Measurements from ENCODE around the gene SPG7. TPM values are rescaled to one million over a fixed set of nuclear protein-coding genes. Genes with fewer than 3 reads are reported as not detected.

SPG7 gene
- total and polyA plus RNA-seq, 4 donors: 81.4 to 150 (median 113) TPM

DNA sequence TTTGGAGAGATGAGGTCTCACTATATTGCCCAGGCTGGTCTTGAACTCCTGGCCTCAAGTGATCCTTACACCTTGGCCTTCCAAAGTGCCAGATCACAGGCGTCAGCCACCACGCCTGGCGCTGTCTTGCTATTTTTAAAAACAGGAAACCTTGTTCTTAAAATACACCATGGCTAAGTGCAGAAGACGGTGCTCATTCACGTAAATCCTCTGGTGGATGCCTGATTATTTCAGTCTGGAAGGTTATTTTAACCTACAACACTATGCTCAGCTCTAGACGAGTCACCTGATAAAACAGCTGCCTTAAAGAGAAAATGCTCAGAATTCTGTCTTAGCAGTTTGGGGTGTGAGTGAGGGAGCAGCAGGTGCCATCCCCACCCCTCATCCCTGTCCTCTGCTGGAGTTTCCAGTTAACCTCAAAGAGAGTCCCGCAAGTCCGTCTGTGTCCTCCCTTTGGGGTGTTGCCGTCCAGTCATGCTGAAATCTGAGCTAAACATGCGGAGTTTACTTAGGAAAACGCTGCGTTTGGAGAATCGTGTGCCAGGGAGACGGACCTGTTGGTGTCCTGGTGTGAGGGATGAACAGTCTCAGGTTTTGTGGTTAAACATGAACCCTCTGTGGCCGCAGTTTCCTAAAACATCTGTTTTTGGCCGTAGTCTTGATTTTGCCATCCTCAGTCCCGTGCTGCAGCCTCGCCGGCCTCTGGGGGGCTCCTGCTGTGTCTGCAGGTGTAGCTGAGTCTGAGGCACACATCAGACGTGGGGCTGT, 17.1 kb downstream of the SPG7 start:
- Histone ChIP-seq H3K4me3 (ENCODE audit: low read depth, low read length) (no peak overlapping the region), H3K4me1 (ENCODE audit: control insufficient read depth, insufficient read depth, low read length) (peaks cover 2% of the 10 kb centered on the region), H3K9me3 (ENCODE audit: control insufficient read depth, insufficient read depth, low read length) (no peaks in the 10 kb centered on the region), H3K27me3 (ENCODE audit: control insufficient read depth, insufficient read depth, low read length) (no peaks in the 10 kb centered on the region), H3K27ac (ENCODE audit: low read depth, low read length) (no peak overlapping the region), H3K36me3 (ENCODE audit: control insufficient read depth, insufficient read depth, low read length) (peaks cover 94% of the 10 kb centered on the region)
- 76% methylated on average over 15 of the region's 20 CpGs for WGBS (ENCODE audit: insufficient coverage)
- no peak for DNase-seq (ENCODE audit: low read depth in 4 of 6, low spot score in 6 of 6)

DNA sequence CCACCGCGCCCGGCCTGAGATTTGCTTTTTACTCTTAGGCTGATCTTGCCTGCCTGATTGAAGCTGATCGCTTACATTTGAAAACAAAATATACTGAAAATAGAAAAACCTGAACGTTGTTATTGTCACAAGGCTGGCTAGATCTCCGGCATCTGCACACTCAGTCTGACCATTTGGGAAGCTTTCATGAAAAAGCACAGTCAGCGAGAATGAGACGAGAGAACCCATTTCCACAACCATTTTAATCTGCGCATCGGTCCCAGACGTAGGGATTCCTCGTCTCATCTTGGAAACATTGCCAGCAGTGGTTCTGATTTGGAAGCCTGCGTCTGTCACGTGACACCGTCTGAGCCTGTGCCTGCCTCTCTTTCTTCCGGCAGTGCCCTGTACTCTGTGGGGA, 20.9 kb downstream of the SPG7 start:
- no peaks in the 10 kb centered on the region for H3K9me3 ChIP-seq (ENCODE audit: control insufficient read depth, insufficient read depth, low read length)
- no peak for DNase-seq (ENCODE audit: low read depth in 4 of 6, low spot score in 6 of 6)
- H3K27ac ChIP-seq (ENCODE audit: low read depth, low read length): no peak overlapping the region
- H3K4me3 ChIP-seq (ENCODE audit: low read depth, low read length): no peak overlapping the region
- no peaks in the 10 kb centered on the region for H3K27me3 ChIP-seq (ENCODE audit: control insufficient read depth, insufficient read depth, low read length)
- H3K36me3 ChIP-seq (ENCODE audit: control insufficient read depth, insufficient read depth, low read length): peaks cover 99% of the 10 kb centered on the region
- H3K4me1 ChIP-seq (ENCODE audit: control insufficient read depth, insufficient read depth, low read length): peaks cover 5% of the 10 kb centered on the region
- WGBS (ENCODE audit: insufficient coverage): 93% methylated on average over 14 of the region's 16 CpGs

DNA sequence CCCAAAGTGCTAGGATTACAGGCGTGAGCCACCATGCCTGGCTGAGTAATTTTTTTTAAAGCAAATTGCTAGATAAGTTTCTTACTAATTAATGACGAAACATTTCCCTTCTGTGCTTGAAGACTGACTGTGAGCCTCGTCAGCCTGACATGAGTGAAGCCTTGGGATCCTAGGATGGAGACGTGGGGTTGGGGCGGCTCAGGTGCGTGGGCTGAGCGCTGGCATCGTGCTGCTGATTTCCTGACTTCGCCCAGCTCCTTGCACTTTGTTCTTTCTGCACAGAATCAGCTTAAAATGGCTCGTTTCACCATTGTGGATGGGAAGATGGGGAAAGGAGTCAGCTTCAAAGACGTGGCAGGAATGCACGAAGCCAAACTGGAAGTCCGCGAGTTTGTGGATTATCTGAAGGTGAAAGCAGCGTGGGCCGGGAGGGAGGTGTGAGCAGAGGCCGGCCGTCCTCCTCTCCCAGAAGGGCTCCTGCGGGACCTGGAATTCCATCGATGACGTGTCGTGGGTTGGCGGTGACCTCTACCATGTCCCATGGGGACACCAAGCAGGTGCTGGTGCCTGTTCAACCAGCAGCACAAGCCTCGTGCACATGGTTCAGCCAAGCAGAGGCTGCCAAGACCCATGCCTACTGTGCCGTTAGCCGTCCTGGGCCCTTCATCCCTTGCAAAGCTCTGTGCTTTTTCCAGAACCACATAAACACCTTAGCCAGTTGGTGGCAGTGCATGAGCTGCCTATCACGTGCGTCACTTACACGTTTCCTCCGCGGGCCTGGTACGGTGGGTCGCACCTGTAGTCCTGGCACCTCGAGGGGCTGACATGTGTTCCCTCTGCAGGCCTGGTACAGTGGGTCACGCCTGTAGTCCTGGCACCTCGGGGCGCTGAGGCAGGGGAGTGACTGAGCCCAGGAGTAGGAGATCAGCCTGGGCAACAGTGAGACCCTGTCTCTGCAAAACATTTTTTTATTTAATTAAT, 22.5 kb downstream of the SPG7 start:
- Histone ChIP-seq H3K27ac (ENCODE audit: low read depth, low read length) (no peak overlapping the region), H3K9me3 (ENCODE audit: control insufficient read depth, insufficient read depth, low read length) (no peaks in the 10 kb centered on the region), H3K4me1 (ENCODE audit: control insufficient read depth, insufficient read depth, low read length) (peaks cover 4% of the 10 kb centered on the region), H3K27me3 (ENCODE audit: control insufficient read depth, insufficient read depth, low read length) (no peaks in the 10 kb centered on the region), H3K36me3 (ENCODE audit: control insufficient read depth, insufficient read depth, low read length) (peaks cover 98% of the 10 kb centered on the region), H3K4me3 (ENCODE audit: low read depth, low read length) (no peak overlapping the region)
- WGBS (ENCODE audit: insufficient coverage): 95% methylated on average over 36 of the region's 37 CpGs
- DNase-seq (ENCODE audit: low read depth in 4 of 6, low spot score in 6 of 6): no peak

DNA sequence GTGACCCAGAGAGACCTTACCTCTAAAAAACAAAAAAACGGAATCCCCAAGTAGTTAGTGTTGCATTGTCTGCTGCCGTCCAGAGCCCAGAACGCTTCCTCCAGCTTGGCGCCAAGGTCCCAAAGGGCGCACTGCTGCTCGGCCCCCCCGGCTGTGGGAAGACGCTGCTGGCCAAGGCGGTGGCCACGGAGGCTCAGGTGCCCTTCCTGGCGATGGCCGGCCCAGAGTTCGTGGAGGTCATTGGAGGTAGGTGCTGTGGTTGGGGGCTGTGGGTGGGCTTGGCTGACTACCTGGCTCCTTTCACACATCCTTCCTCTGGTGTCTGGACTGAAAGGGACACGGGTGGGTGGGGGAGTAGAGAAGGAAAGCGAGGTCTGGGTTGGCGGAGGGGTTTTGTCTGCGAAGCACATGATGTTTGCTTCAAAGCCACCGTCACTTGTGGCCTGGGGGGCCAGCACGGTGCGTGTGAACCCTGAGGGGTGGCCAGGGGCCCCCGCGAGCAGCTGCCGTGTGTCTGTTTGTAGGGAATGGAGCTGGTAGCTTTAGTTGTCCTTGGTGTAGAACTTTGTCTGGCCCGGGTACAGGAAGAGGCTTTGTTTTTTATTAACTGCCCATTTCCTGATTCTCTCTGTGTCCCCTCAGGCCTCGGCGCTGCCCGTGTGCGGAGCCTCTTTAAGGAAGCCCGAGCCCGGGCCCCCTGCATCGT, 23.8 kb downstream of the SPG7 start:
- peaks cover 97% of the 10 kb centered on the region for H3K36me3 ChIP-seq (ENCODE audit: control insufficient read depth, insufficient read depth, low read length)
- H3K4me1 ChIP-seq (ENCODE audit: control insufficient read depth, insufficient read depth, low read length): peaks cover 15% of the 10 kb centered on the region
- H3K27ac ChIP-seq (ENCODE audit: low read depth, low read length): no peak overlapping the region
- H3K4me3 ChIP-seq (ENCODE audit: low read depth, low read length): no peak overlapping the region
- H3K27me3 ChIP-seq (ENCODE audit: control insufficient read depth, insufficient read depth, low read length): no peaks in the 10 kb centered on the region
- no peak for DNase-seq (ENCODE audit: low read depth in 4 of 6, low spot score in 6 of 6)
- no peaks in the 10 kb centered on the region for H3K9me3 ChIP-seq (ENCODE audit: control insufficient read depth, insufficient read depth, low read length)
- 88% methylated on average over 24 of the region's 31 CpGs for WGBS (ENCODE audit: insufficient coverage)

DNA sequence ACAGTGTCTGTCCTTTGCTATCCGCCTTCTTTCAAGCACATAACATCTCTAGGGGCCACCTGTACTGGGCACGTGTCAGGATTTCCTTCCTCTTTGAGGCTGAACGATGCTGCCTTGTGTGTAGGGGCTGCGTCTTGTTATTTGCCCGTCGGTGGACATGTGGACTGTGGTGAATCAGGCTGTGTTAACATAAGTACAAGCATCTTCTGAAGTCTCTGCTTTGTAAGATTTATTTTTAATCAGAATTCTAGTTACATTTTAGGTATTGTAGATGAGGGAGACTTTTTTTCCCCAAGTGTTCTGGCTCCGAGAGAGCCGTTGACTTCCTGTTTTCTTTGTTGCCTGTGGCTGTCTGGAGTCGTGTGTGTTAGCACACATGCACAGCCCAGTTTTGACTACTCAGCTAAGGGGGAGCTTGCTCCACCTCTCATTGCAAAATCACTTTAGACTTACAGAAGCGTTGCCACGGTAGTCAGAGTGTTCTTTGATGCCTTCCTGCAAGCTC, 26.1 kb downstream of the SPG7 start:
- H3K36me3 ChIP-seq (ENCODE audit: control insufficient read depth, insufficient read depth, low read length): peaks cover 95% of the 10 kb centered on the region
- WGBS (ENCODE audit: insufficient coverage): 90% methylated on average over 6 of the region's 11 CpGs
- peak in 1 of 6 donors; percentile 16 for DNase-seq (ENCODE audit: low read depth in 4 of 6, low spot score in 6 of 6)

DNA sequence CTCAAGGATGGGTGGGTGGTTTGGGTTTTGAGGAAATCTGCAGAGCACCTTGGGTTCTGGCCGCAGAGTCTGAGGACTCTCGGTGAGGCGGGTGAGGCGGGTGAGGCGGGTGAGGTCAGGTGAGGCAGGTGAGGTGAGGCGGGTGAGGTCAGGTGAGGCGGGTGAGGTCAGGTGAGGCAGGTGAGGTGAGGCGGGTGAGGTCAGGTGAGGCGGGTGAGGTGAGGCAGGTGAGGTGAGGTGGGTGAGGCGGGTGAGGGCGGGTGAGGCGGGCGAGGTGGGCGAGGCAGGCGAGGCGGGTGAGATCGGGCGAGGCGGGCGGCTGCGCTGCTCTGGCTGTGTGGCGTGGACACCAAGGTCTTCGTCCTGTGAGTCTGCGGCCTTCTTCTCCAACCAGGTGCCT, 28.2 kb downstream of the SPG7 start:
- peak overlapping the region; percentile 68 for H3K27ac ChIP-seq (ENCODE audit: low read depth, low read length)
- 97% methylated on average over 17 of the region's 24 CpGs for WGBS (ENCODE audit: insufficient coverage)

More for the DNA sequence above, 26.1 kb downstream of the SPG7 start:
- Histone ChIP-seq H3K27ac (ENCODE audit: low read depth, low read length) (no peak overlapping the region), H3K4me3 (ENCODE audit: low read depth, low read length) (no peak overlapping the region), H3K4me1 (ENCODE audit: control insufficient read depth, insufficient read depth, low read length) (peaks cover 29% of the 10 kb centered on the region), H3K9me3 (ENCODE audit: control insufficient read depth, insufficient read depth, low read length) (no peaks in the 10 kb centered on the region), H3K27me3 (ENCODE audit: control insufficient read depth, insufficient read depth, low read length) (no peaks in the 10 kb centered on the region)

DNA sequence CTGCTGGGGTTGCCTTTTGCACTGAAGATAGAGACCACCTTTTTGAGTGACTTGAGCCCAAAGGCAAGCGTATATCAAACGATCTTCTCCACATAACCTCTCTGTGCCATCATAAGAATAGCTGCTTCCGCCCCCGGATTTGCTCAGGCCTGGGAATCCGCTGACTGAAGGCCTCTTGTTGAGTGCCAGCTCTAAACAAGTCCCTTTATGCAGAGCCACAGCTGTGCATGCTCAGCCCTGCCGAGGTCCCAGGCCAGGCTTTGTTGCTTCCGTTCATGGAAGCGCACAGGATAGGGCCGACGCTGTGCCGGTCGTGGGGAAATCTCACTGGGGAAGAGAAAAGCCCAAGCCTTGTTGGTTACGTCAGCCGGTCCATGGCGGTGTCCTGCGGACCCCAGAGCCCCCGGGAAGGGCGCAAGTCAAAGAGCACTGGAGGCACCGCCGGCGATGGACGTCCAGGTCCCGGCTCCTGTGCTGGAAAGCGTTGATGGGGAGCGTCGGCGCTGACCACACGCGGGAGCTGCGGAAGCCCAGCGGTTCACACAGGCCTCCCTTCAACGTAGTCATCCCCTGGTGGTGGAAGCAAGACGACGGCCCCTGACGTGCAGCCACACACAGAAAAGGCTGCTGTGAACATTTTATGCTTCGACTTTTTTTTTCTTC, 28.8 kb downstream of the SPG7 start:
- peak in 2 of 6 donors; percentile 37 to 69 for DNase-seq (ENCODE audit: low read depth in 4 of 6, low spot score in 6 of 6)

More for the DNA sequence above, 28.2 kb downstream of the SPG7 start:
- Histone ChIP-seq H3K4me3 (ENCODE audit: low read depth, low read length) (no peak overlapping the region), H3K9me3 (ENCODE audit: control insufficient read depth, insufficient read depth, low read length) (no peaks in the 10 kb centered on the region), H3K27me3 (ENCODE audit: control insufficient read depth, insufficient read depth, low read length) (no peaks in the 10 kb centered on the region), H3K4me1 (ENCODE audit: control insufficient read depth, insufficient read depth, low read length) (peaks cover 29% of the 10 kb centered on the region), H3K36me3 (ENCODE audit: control insufficient read depth, insufficient read depth, low read length) (peaks cover 86% of the 10 kb centered on the region)
- DNase-seq (ENCODE audit: low read depth in 4 of 6, low spot score in 6 of 6): no peak

DNA sequence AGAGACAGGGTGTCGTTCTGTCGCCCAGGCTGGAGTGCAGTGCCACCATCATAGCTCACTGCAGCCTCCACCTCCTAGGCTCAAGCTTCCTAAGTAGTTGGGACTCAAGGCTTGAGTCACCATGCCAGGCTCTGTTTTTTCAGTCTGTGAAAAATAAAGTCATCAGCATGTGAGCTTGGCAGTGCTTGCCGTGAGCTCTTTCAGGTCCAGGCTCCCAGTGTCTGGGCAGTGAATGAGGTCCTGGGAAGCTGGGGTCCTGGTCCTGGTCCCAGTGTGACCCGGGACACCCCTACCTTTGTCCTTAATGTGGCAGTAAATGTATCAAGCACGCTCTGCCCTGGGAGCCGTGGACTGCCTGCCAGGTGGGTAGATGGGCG, 29.3 kb downstream of the SPG7 start:
- Histone ChIP-seq H3K9me3 (ENCODE audit: control insufficient read depth, insufficient read depth, low read length) (no peaks in the 10 kb centered on the region), H3K27ac (ENCODE audit: low read depth, low read length) (peak overlapping the region; percentile 60), H3K4me1 (ENCODE audit: control insufficient read depth, insufficient read depth, low read length) (peaks cover 25% of the 10 kb centered on the region), H3K27me3 (ENCODE audit: control insufficient read depth, insufficient read depth, low read length) (no peaks in the 10 kb centered on the region), H3K4me3 (ENCODE audit: low read depth, low read length) (no peak overlapping the region), H3K36me3 (ENCODE audit: control insufficient read depth, insufficient read depth, low read length) (peaks cover 86% of the 10 kb centered on the region)
- no peak for DNase-seq (ENCODE audit: low read depth in 4 of 6, low spot score in 6 of 6)
- WGBS (ENCODE audit: insufficient coverage): 90% methylated on average over 6 of the region's 7 CpGs

More for the DNA sequence above, 28.8 kb downstream of the SPG7 start:
- WGBS (ENCODE audit: insufficient coverage): 78% methylated on average over 36 of the region's 36 CpGs
- Histone ChIP-seq H3K27ac (ENCODE audit: low read depth, low read length) (peak overlapping the region; percentile 68), H3K27me3 (ENCODE audit: control insufficient read depth, insufficient read depth, low read length) (no peaks in the 10 kb centered on the region), H3K4me1 (ENCODE audit: control insufficient read depth, insufficient read depth, low read length) (peaks cover 29% of the 10 kb centered on the region), H3K9me3 (ENCODE audit: control insufficient read depth, insufficient read depth, low read length) (no peaks in the 10 kb centered on the region), H3K36me3 (ENCODE audit: control insufficient read depth, insufficient read depth, low read length) (peaks cover 86% of the 10 kb centered on the region), H3K4me3 (ENCODE audit: low read depth, low read length) (no peak overlapping the region)

DNA sequence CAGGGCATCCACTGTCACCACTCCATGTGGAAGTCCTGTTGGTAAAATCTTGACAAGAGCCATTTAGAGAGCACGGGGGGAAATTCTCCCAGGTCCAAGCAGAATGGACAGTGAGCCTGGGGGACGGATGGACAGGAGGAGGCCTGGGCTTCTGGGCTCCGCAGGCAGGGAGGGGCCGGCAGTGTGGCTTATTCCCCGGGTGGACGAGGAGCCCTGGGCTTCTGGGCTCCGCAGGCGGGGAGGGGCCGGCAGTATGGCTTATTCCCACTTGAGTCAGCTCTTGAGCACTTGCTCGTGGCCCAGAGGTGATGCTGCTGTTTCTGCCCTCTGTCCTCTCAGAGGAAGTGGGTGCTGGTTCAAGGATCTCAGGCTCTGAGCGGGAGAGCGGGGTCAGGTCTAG, 30.1 kb downstream of the SPG7 start:
- 91% methylated on average over 12 of the region's 12 CpGs for WGBS (ENCODE audit: insufficient coverage)
- no peak for DNase-seq (ENCODE audit: low read depth in 4 of 6, low spot score in 6 of 6)
- H3K27ac ChIP-seq (ENCODE audit: low read depth, low read length): no peak overlapping the region
- H3K4me1 ChIP-seq (ENCODE audit: control insufficient read depth, insufficient read depth, low read length): peaks cover 25% of the 10 kb centered on the region
- H3K4me3 ChIP-seq (ENCODE audit: low read depth, low read length): no peak overlapping the region
- no peaks in the 10 kb centered on the region for H3K27me3 ChIP-seq (ENCODE audit: control insufficient read depth, insufficient read depth, low read length)
- H3K36me3 ChIP-seq (ENCODE audit: control insufficient read depth, insufficient read depth, low read length): peaks cover 86% of the 10 kb centered on the region
- H3K9me3 ChIP-seq (ENCODE audit: control insufficient read depth, insufficient read depth, low read length): no peaks in the 10 kb centered on the region
